Liver (tissue), 9 donors: ENCODE data around the gene RARG. TPM values are rescaled to one million over a fixed set of nuclear protein-coding genes. Genes with fewer than 3 reads are reported as not detected.

Experiments used
- DNase-seq: peaks from one replicate; pipeline ENCODE4 v3.0.0-alpha.2; 2017; ENCODE audit warnings: low spot score
- H3K27ac ChIP-seq, 2 donors: one replicate each; pipeline ENCODE4 v1.7.0; 2013; ENCODE audit warnings: inconsistent platforms in 2 of 2, low read length in 2 of 2, control low read depth in 1 of 2, low read depth in 1 of 2, mild to moderate bottlenecking in 1 of 2
- H3K27me3 ChIP-seq, 4 donors: one replicate each; pipeline versions ENCODE4 v1.6.1 to v1.7.0; 2013; ENCODE audit warnings: low read length in 3 of 4, inconsistent platforms in 1 of 4, mild to moderate bottlenecking in 1 of 4, moderate library complexity in 1 of 4; ENCODE audit not compliant: control insufficient read depth in 4 of 4, insufficient read depth in 4 of 4
- H3K36me3 ChIP-seq, 4 donors: one replicate each; pipeline versions ENCODE4 v1.6.1 to v1.7.0; 2013; ENCODE audit warnings: low read length in 3 of 4, mild to moderate bottlenecking in 3 of 4, low read depth in 1 of 4, moderate library complexity in 1 of 4; ENCODE audit not compliant: control insufficient read depth in 4 of 4, insufficient read depth in 3 of 4
- H3K4me1 ChIP-seq, 4 donors: one replicate each; pipeline versions ENCODE4 v1.6.1 to v1.7.0; 2013; ENCODE audit warnings: low read length in 3 of 4, mild to moderate bottlenecking in 3 of 4, moderate library complexity in 1 of 4; ENCODE audit not compliant: control insufficient read depth in 4 of 4, insufficient read depth in 4 of 4
- H3K4me3 ChIP-seq, 3 donors: one replicate each; pipeline versions ENCODE4 v1.6.1 to v1.7.0; 2013; ENCODE audit warnings: low read length in 3 of 3, control low read depth in 1 of 3, low read depth in 1 of 3, mild to moderate bottlenecking in 1 of 3
- H3K9ac ChIP-seq, 2 donors: one replicate each; pipeline ENCODE4 v1.7.0; 2013; ENCODE audit warnings: low read length in 2 of 2, mild to moderate bottlenecking in 2 of 2, moderate library complexity in 2 of 2, control low read depth in 1 of 2, low read depth in 1 of 2
- H3K9me3 ChIP-seq, 4 donors: one replicate each; pipeline versions ENCODE4 v1.6.1 to v1.7.0; 2013; ENCODE audit warnings: low read length in 3 of 4; ENCODE audit not compliant: control insufficient read depth in 4 of 4
- ATF3 ChIP-seq: IDR thresholded peaks from 2 replicates; pipeline ENCODE4 v1.6.1; 2016; ENCODE audit warnings: antibody characterized with exemption
- CTCF ChIP-seq: fragments of 150-350 bp; IDR thresholded peaks from 2 replicates; pipeline ENCODE4 v1.5.1; 2017; ENCODE audit warnings: improper control_type of control experiment, low read depth, low read length; ENCODE audit not compliant: missing input control
- EGR1 ChIP-seq, 2 donors: IDR thresholded peaks; 2 replicates each; pipeline ENCODE4 v1.6.1; 2016 to 2018; ENCODE audit warnings: antibody characterized with exemption in 2 of 2, low read depth in 2 of 2
- FOXA1 ChIP-seq: IDR thresholded peaks from 2 replicates; pipeline ENCODE4 v1.6.1; 2016; ENCODE audit warnings: antibody characterized with exemption
- FOXA2 ChIP-seq: IDR thresholded peaks from 2 replicates; pipeline ENCODE4 v1.6.1; 2016; ENCODE audit warnings: antibody characterized with exemption
- GABPA ChIP-seq, 2 donors: IDR thresholded peaks in 1 of 2; conservative IDR thresholded peaks in 1 of 2; 2 replicates each; pipeline ENCODE4 v1.6.1; 2016; ENCODE audit warnings: antibody characterized with exemption in 2 of 2, mild to moderate bottlenecking in 1 of 2, moderate library complexity in 1 of 2
- HNF4A ChIP-seq, 2 donors: conservative IDR thresholded peaks; 2 replicates each; pipeline ENCODE4 v1.6.1; 2016; ENCODE audit warnings: antibody characterized with exemption in 2 of 2, mild to moderate bottlenecking in 2 of 2
- HNF4G ChIP-seq: IDR thresholded peaks from 2 replicates; pipeline ENCODE4 v1.6.1; 2016; ENCODE audit warnings: antibody characterized with exemption
- JUND ChIP-seq, 2 donors: IDR thresholded peaks; 2 replicates each; pipeline ENCODE4 v1.6.1; 2016; ENCODE audit warnings: antibody characterized with exemption in 2 of 2
- MAX ChIP-seq: IDR thresholded peaks from 2 replicates; pipeline ENCODE4 v1.6.1; 2016; ENCODE audit warnings: antibody characterized with exemption
- NR2F2 ChIP-seq: IDR thresholded peaks from 2 replicates; pipeline ENCODE4 v1.6.1; 2016; ENCODE audit warnings: antibody characterized with exemption
- RAD21 ChIP-seq, 2 donors: IDR thresholded peaks; 2 replicates each; pipeline ENCODE4 v1.6.1; 2016; ENCODE audit warnings: antibody characterized with exemption in 2 of 2, mild to moderate bottlenecking in 2 of 2
- REST ChIP-seq: IDR thresholded peaks from 2 replicates; pipeline ENCODE4 v1.6.1; 2016; ENCODE audit warnings: antibody characterized with exemption, mild to moderate bottlenecking
- RXRA ChIP-seq, 2 donors: IDR thresholded peaks; 2 replicates each; pipeline ENCODE4 v1.6.1; 2017 to 2018; ENCODE audit warnings: antibody characterized with exemption in 2 of 2, mild to moderate bottlenecking in 1 of 2
- SP1 ChIP-seq: IDR thresholded peaks from 2 replicates; pipeline ENCODE4 v1.6.1; 2018; ENCODE audit warnings: antibody characterized with exemption, mild to moderate bottlenecking
- TAF1 ChIP-seq: conservative IDR thresholded peaks from 2 replicates; pipeline ENCODE4 v1.6.1; 2016; ENCODE audit warnings: antibody characterized with exemption, mild to moderate bottlenecking
- YY1 ChIP-seq: IDR thresholded peaks from 2 replicates; pipeline ENCODE4 v1.6.1; 2016; ENCODE audit warnings: antibody characterized with exemption, mild to moderate bottlenecking
- ZBTB33 ChIP-seq: IDR thresholded peaks from 2 replicates; pipeline ENCODE4 v1.6.1; 2016; ENCODE audit warnings: antibody characterized with exemption
- WGBS: extraction: QIAGEN DNeasy Blood & Tissue Kit; methylation state at CpG from one replicate; pipeline ENCODE4 v1.1.7; 2013; 5-methylcytosine and 5-hydroxymethylcytosine counted together
- polyA plus RNA-seq, 2 donors: library from polyadenylated mRNA; stranded (reverse) in 1 of 2; unstranded in 1 of 2; fragments of 200-250 nt in 1 of 2; fragments of >200 nt in 1 of 2; fragmentation: Nextera tagmentation in 1 of 2; extraction: Ambion mirVana in 1 of 2; gene quantifications; one replicate each; pipeline versions ENCODE4 v1.2.1 to v1.2.3, GENCODE V29; 2013 to 2015
- total RNA-seq, 2 donors: library from RNA; depleted of rRNA; stranded (reverse); fragments of >200 nt; gene quantifications; one replicate each; pipeline ENCODE4 v1.2.3, GENCODE V29; 2014
- donor health status: healthy.
- donor health status: healthy.
- donor health status: healthy.
- donor health status: healthy.
- donor health status: healthy.

Gene RARG
- total and polyA plus RNA-seq, 4 donors, result 1.7 to 3.1 (median 2.7) TPM

- Histone ChIP-seq H3K9me3 (no peaks in the 10 kb centered on the region), H3K4me1 (peaks cover 15 to 60% (median 50%) of the 10 kb centered on the region in 4 donors), H3K4me3 (peak overlapping the region; percentile 56 to 64 (median 56)), H3K9ac (peak overlapping the region; percentile 79 to 86), H3K36me3 (peaks cover 0 to 9% (median 0%) of the 10 kb centered on the region in 4 donors), H3K27me3 (no peaks in the 10 kb centered on the region), H3K27ac (peak overlapping the region; percentile 69 to 83)
- DNase-seq, result no peak
- WGBS, result 50% methylated on average over 8 of the region's 8 CpGs
- TF ChIP-seq SP1 (peak; percentile 91), EGR1 (IDR thresholded peaks at IDR 0.05; ENCODE audit: low read depth in 2 of 2) (peak in 1 of 2 donors; percentile 61), NR2F2 (peak; percentile 94), JUND (IDR thresholded peaks at IDR 0.05) (peak in 1 of 2 donors; percentile 69), GABPA (IDR thresholded peaks at IDR 0.05 in 1 of 2, conservative IDR thresholded peaks at IDR 0.05 in 1 of 2) (peak in 1 of 2 donors; percentile 82), RAD21 (IDR thresholded peaks at IDR 0.05) (peak in 1 of 2 donors; percentile 36), RXRA (IDR thresholded peaks at IDR 0.05) (peak; percentile 98 to 99), YY1 (peak; percentile 63), TAF1 (peak; percentile 35), CTCF (no peak), REST (peak; percentile 26), MAX (peak; percentile 94), ATF3 (no peak), HNF4A (conservative IDR thresholded peaks at IDR 0.05) (peak; percentile 93 to 97), HNF4G (peak; percentile 73), FOXA1 (peak; percentile 78), ZBTB33 (peak; percentile 83), FOXA2 (peak; percentile 63)
Observed at GRCh38 chr12:53170215-53170614, 61.8 kb downstream of the RARG start.
